Brain microvascular endothelial cell (primary cell): Measurements from ENCODE around the gene TMEM185B.

Experiments used
- DNase-seq: peaks from one replicate; pipeline ENCODE4 v3.0.0-alpha.2; 2020
- H3K27ac ChIP-seq: fragments of 250-450 bp; sonication (Bioruptor Pico); 2 replicates; pipeline ENCODE4 v1.5.1; 2020; ENCODE audit warnings: mild to moderate bottlenecking, moderate library complexity
- H3K27me3 ChIP-seq: fragments of 250-450 bp; sonication (Bioruptor Pico); replicated peaks from 2 replicates; pipeline ENCODE4 v1.5.1; 2020; ENCODE audit warnings: mild to moderate bottlenecking
- H3K36me3 ChIP-seq: fragments of 250-450 bp; sonication (Bioruptor Pico); replicated peaks from 2 replicates; pipeline ENCODE4 v1.5.1; 2020; ENCODE audit warnings: mild to moderate bottlenecking
- H3K4me3 ChIP-seq: 2 replicates; pipeline ENCODE4 v1.5.1; 2011; ENCODE audit warnings: low read depth, mild to moderate bottlenecking, control low read depth, low read length, moderate library complexity
- CTCF ChIP-seq: IDR thresholded peaks from 2 replicates; pipeline ENCODE4 v1.5.1; 2011; ENCODE audit warnings: low read depth, mild to moderate bottlenecking, moderate library complexity, low read length, control low read depth, inconsistent platforms; ENCODE audit errors: missing control alignments
- in situ Hi-C: cut with HindIII; loops from 2 replicates; pipeline ENCODE4 v1.10.0; 2017; ENCODE audit warnings: low sequenced_read_pairs, low pct_ligation_motif_present

TMEM185B gene

GRCh38 chr2:120228503-120228902, 5.3 kb upstream of the TMEM185B start:
- no peak for DNase-seq
- no peaks in the 10 kb centered on the region for H3K36me3 ChIP-seq
- in situ Hi-C loops = no loop called here
- no peak overlapping the region for H3K4me3 ChIP-seq
- no peak overlapping the region for H3K27ac ChIP-seq
- H3K27me3 ChIP-seq = no peaks in the 10 kb centered on the region
- no peak for TF ChIP-seq CTCF

DNA sequence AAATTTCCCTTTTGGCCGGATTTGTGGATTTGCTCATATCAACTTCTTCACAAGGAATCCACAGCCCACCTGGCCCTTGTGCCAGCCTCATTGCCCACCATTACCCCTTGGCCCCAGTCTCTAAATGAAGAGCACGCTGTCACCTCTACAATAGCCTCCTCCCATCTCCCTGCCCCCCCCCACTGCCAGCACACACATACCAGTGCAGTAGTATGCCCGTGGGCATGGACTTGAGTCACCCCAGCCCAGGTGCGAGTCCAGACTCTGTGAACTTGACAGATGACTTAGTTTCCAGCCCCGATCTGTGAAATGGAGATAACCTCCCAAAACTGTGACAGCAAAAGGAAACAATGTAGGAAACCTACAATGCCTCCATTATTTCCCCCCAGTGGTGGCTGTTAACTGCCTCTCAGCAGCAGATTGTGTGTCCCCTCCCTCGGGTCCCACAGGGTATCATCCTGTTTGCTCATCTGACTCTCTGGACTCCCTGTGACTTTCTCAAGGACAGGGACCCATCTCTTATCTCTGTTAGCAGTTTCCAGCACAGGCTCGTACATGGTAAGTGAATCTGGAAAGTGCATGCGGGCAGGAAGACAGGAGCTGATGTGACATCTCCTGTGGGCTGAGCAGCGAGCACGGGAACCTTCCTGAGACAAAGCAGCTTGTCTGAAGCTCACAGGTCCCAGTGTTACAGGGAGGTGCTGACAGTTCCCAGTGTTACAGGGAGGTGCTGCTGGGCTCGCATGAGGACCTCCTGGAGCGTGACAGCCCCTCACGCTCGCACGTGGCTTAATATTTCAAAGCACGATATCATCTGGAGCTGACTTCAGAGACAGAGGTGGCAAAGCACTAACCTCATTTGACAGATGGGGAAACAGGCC, 4.2 kb upstream of the TMEM185B start:
- H3K27ac ChIP-seq = no peak overlapping the region
- peaks cover 2% of the 10 kb centered on the region for H3K36me3 ChIP-seq
- no peak for TF ChIP-seq CTCF
- no peaks in the 10 kb centered on the region for H3K27me3 ChIP-seq
- in situ Hi-C loops = no loop called here
- DNase-seq = no peak
- H3K4me3 ChIP-seq = no peak overlapping the region

- Histone ChIP-seq H3K36me3 (peaks cover 3% of the 10 kb centered on the region), H3K4me3 (no peak overlapping the region), H3K27me3 (no peaks in the 10 kb centered on the region), H3K27ac (no peak overlapping the region)
- no peak for TF ChIP-seq CTCF
- no peak for DNase-seq
- in situ Hi-C loops = no loop called here
Measured at GRCh38 chr2:120226316-120226715, 3.1 kb upstream of the TMEM185B start.

DNA sequence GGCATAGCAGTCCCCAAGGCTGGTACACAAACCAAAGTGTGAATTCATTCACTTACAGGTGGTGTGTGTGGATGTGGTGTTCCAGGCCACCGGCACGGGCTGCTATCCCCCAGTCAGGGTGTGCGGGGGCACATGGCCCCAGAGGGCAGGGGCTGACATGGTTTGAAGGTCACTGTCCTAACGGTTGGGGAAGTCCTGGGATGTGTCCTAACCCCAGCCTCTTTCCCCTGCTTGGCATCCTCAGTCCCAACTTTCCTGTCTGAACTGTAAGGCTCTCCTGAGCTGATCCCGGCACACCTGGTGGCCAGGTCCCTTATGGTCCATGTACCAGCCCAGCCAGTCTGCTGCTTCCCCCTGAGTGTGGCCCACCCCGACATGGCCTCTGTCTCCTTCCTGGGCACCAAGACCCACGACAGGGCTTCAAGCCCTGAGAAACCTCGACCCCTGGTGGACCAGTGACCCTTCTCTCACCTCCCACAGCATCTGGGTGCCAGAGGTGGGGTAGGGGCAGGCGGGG, 2.4 kb upstream of the TMEM185B start:
- DNase-seq = no peak
- no peak for TF ChIP-seq CTCF
- in situ Hi-C loops = no loop called here
- Histone ChIP-seq H3K27ac (no peak overlapping the region), H3K36me3 (peaks cover 3% of the 10 kb centered on the region), H3K4me3 (no peak overlapping the region), H3K27me3 (no peaks in the 10 kb centered on the region)

GRCh38 chr2:120224735-120225548, 1.7 kb upstream of the TMEM185B start:
- Histone ChIP-seq H3K27ac (no peak overlapping the region), H3K27me3 (no peaks in the 10 kb centered on the region), H3K4me3 (no peak overlapping the region), H3K36me3 (peaks cover 3% of the 10 kb centered on the region)
- no peak for DNase-seq
- in situ Hi-C loops = no loop called here
- TF ChIP-seq CTCF = no peak
